Neural cell (in vitro differentiated cells): Measurements from ENCODE around the gene SPRYD3. TPM values are rescaled to one million over a fixed set of nuclear protein-coding genes. Genes with fewer than 3 reads are reported as not detected.

ENCODE experiments used
- H2AFZ ChIP-seq: fragments of 200-600, 300-800 bp; sonication (generic), shearing (Covaris generic); 2 replicates; pipeline ENCODE4 v1.6.0; 2014; ENCODE audit warnings: low read depth, mild to moderate bottlenecking, antibody characterized with exemption, low read length, moderate library complexity
- H3F3A ChIP-seq: fragments of 200-600 bp; shearing (Covaris generic); 2 replicates; pipeline ENCODE4 v1.6.1; 2016; ENCODE audit warnings: mild to moderate bottlenecking, moderate library complexity, mixed read lengths, antibody characterized with exemption, low read length; ENCODE audit not compliant: insufficient read depth, poor library complexity, severe bottlenecking
- H3K27ac ChIP-seq: fragments of 200-600, 300-800 bp; sonication (generic), shearing (Covaris generic); 2 replicates; pipeline ENCODE4 v1.5.1; 2014; ENCODE audit warnings: mild to moderate bottlenecking, low read length, moderate library complexity
- H3K27me3 ChIP-seq: fragments of 300-800, 200-600 bp; sonication (generic), shearing (Covaris generic); 2 replicates; pipeline ENCODE4 v1.6.0; 2014; ENCODE audit warnings: mild to moderate bottlenecking, low read depth, low read length, moderate library complexity; ENCODE audit not compliant: insufficient read depth
- H3K36me3 ChIP-seq: fragments of 300-800, 200-600 bp; sonication (generic), shearing (Covaris generic); 2 replicates; pipeline ENCODE4 v1.5.1; 2014; ENCODE audit warnings: mild to moderate bottlenecking, antibody characterized with exemption, low read length, moderate library complexity; ENCODE audit not compliant: insufficient read depth
- H3K4me2 ChIP-seq: fragments of 300-800, 200-600 bp; sonication (generic), shearing (Covaris generic); 2 replicates; pipeline ENCODE4 v1.6.0; 2014; ENCODE audit warnings: mild to moderate bottlenecking, low read length
- H3K4me3 ChIP-seq: fragments of 300-800, 200-600 bp; sonication (generic), shearing (Covaris generic); 2 replicates; pipeline ENCODE4 v1.5.1; 2014; ENCODE audit warnings: mild to moderate bottlenecking, low read length, moderate library complexity
- H3K79me2 ChIP-seq: fragments of 200-600 bp; shearing (Covaris generic); replicated peaks from 2 replicates; pipeline ENCODE4 v1.6.0; 2014; ENCODE audit warnings: mild to moderate bottlenecking, low read length, moderate library complexity; ENCODE audit not compliant: insufficient read depth
- H3K9ac ChIP-seq: fragments of 300-800, 200-600 bp; sonication (generic), shearing (Covaris generic); 2 replicates; pipeline ENCODE4 v1.6.1; 2016; ENCODE audit warnings: mild to moderate bottlenecking, low read length, mixed read lengths
- H3K9me2 ChIP-seq: fragments of 200-600 bp; shearing (Covaris generic); 2 replicates; pipeline ENCODE4 v1.6.1; 2016; ENCODE audit warnings: mild to moderate bottlenecking, low read length, mixed read lengths; ENCODE audit not compliant: insufficient read depth
- H3K9me3 ChIP-seq: fragments of 200-600, 300-800 bp; sonication (generic), shearing (Covaris generic); 2 replicates; pipeline ENCODE4 v1.6.1; 2016; ENCODE audit warnings: mild to moderate bottlenecking, mixed run types, low read length, moderate library complexity, mixed read lengths
- H4K20me1 ChIP-seq: fragments of 200-600 bp; shearing (Covaris generic); 2 replicates; pipeline ENCODE4 v1.6.1; 2016; ENCODE audit warnings: mild to moderate bottlenecking, mixed run types; ENCODE audit not compliant: insufficient read depth
- EP300 ChIP-seq: fragments of 450-650 bp; conservative IDR thresholded peaks from 2 replicates; pipeline ENCODE4 v1.6.1; 2014; ENCODE audit warnings: antibody characterized with exemption, mild to moderate bottlenecking, moderate library complexity; ENCODE audit not compliant: poor library complexity, severe bottlenecking
- EZH2 ChIP-seq: fragments of 200-600, 300-800 bp; shearing (Covaris generic), sonication (generic); IDR thresholded peaks from 2 replicates; pipeline ENCODE4 v1.6.1; 2014; ENCODE audit warnings: antibody characterized with exemption, low read length, borderline replicate concordance, mild to moderate bottlenecking; ENCODE audit not compliant: insufficient read depth, poor library complexity, severe bottlenecking
- MXI1 ChIP-seq: fragments of 450-650 bp; conservative IDR thresholded peaks from 2 replicates; pipeline ENCODE4 v1.6.1; 2014; ENCODE audit warnings: antibody characterized with exemption, mild to moderate bottlenecking; ENCODE audit not compliant: poor library complexity, severe bottlenecking
- POLR2AphosphoS5 ChIP-seq: IDR thresholded peaks from 2 replicates; pipeline ENCODE4 v1.6.1; 2012
- RAD21 ChIP-seq: fragments of 450-650 bp; conservative IDR thresholded peaks from 2 replicates; pipeline ENCODE4 v1.6.1; 2014; ENCODE audit warnings: antibody characterized with exemption, mild to moderate bottlenecking, moderate library complexity
- SMC3 ChIP-seq: fragments of 450-650 bp; conservative IDR thresholded peaks from 2 replicates; pipeline ENCODE4 v1.6.1; 2014; ENCODE audit warnings: antibody characterized with exemption, mild to moderate bottlenecking, moderate library complexity; ENCODE audit not compliant: poor library complexity
- TAF1 ChIP-seq: IDR thresholded peaks from 2 replicates; pipeline ENCODE4 v1.6.1; 2012; ENCODE audit warnings: low read depth
- polyA plus RNA-seq: library from polyadenylated mRNA; depleted of rRNA; stranded (reverse); fragments of >200 nt; gene quantifications from 2 replicates; pipeline ENCODE4 v1.2.3, GENCODE V29; 2014
- TF ChIP-seq, protein P1 (sequence below): fragments of 450-650 bp; IDR thresholded peaks from 2 replicates; pipeline ENCODE4 v1.5.1; 2014; ENCODE audit warnings: antibody characterized with exemption, mild to moderate bottlenecking, moderate library complexity; ENCODE audit not compliant: poor library complexity, severe bottlenecking
- TF ChIP-seq, protein P2 (sequence below): IDR thresholded peaks from 2 replicates; pipeline ENCODE4 v1.6.1; 2012; ENCODE audit warnings: borderline replicate concordance

The SPRYD3 gene
- polyA plus RNA-seq, 1 donor from 2014 or later: 20.8 TPM

DNA sequence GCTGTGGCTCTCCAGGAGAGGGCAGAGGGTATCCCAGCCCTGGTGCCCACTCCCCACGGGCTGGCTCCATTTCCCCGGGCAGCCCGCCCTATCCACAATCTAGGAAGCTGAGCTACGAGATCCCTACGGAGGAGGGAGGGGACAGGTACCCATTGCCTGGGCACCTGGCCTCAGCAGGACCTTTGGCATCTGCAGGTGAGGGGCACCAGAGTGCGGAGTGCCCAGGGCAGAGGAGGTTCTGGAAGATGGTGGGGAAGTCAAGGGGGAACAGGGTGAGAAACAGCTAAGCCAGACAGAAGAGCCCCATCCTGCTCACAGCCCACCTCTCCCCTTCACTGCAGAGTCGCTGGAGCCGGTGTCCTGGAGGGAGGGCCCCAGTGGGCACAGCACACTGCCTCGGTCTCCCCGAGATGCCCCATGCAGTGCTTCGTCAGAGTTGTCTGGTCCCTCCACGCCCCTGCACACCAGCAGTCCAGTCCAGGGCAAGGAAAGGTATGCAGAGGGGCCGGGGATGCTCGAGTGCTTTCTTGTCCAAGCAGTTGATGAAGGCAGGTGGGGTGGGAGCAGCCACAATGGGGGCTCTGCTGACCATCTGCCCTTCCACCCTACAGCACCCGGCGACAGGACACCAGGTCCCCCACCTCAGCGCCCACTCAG is 19.0 kb downstream of the SPRYD3 start:
- no peak overlapping the region for H3K27ac ChIP-seq
- no peaks in the 10 kb centered on the region for H3K79me2 ChIP-seq
- TF ChIP-seq, protein P1, sequence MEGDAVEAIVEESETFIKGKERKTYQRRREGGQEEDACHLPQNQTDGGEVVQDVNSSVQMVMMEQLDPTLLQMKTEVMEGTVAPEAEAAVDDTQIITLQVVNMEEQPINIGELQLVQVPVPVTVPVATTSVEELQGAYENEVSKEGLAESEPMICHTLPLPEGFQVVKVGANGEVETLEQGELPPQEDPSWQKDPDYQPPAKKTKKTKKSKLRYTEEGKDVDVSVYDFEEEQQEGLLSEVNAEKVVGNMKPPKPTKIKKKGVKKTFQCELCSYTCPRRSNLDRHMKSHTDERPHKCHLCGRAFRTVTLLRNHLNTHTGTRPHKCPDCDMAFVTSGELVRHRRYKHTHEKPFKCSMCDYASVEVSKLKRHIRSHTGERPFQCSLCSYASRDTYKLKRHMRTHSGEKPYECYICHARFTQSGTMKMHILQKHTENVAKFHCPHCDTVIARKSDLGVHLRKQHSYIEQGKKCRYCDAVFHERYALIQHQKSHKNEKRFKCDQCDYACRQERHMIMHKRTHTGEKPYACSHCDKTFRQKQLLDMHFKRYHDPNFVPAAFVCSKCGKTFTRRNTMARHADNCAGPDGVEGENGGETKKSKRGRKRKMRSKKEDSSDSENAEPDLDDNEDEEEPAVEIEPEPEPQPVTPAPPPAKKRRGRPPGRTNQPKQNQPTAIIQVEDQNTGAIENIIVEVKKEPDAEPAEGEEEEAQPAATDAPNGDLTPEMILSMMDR: no peak
- peak; percentile 10 for TF ChIP-seq POLR2AphosphoS5
- H2AFZ ChIP-seq: no peak overlapping the region
- H3K4me2 ChIP-seq: no peak overlapping the region
- no peaks in the 10 kb centered on the region for H3K9me2 ChIP-seq
- H3K27me3 ChIP-seq: no peaks in the 10 kb centered on the region
- H3F3A ChIP-seq: no peaks in the 10 kb centered on the region
- no peaks in the 10 kb centered on the region for H3K9me3 ChIP-seq
- H3K4me3 ChIP-seq: no peak overlapping the region
- H3K36me3 ChIP-seq: no peaks in the 10 kb centered on the region
- no peaks in the 10 kb centered on the region for H4K20me1 ChIP-seq
- no peak overlapping the region for H3K9ac ChIP-seq

DNA sequence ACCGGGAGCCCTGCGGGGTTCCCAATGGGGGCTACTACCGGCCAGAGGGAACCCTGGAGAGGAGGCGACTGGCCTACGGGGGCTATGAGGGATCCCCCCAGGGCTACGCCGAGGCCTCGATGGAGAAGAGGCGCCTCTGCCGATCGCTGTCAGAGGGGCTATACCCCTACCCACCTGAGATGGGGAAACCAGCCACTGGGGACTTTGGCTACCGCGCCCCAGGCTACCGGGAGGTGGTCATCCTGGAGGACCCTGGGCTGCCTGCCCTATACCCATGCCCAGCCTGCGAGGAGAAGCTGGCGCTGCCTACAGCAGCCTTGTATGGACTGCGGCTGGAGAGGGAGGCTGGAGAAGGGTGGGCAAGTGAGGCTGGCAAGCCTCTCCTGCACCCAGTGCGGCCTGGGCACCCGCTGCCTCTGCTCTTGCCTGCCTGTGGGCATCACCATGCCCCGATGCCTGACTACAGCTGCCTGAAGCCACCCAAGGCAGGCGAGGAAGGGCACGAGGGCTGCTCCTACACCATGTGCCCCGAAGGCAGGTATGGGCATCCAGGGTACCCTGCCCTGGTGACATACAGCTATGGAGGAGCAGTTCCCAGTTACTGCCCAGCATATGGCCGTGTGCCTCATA is 19.6 kb downstream of the SPRYD3 start:
- no peak overlapping the region for H3K9ac ChIP-seq
- no peaks in the 10 kb centered on the region for H3K9me3 ChIP-seq
- no peaks in the 10 kb centered on the region for H3K9me2 ChIP-seq
- H3K79me2 ChIP-seq: no peaks in the 10 kb centered on the region
- no peak overlapping the region for H2AFZ ChIP-seq
- H3F3A ChIP-seq: no peaks in the 10 kb centered on the region
- no peaks in the 10 kb centered on the region for H3K36me3 ChIP-seq
- H3K27me3 ChIP-seq: no peaks in the 10 kb centered on the region
- peak; percentile 5 for TF ChIP-seq POLR2AphosphoS5
- no peak for TF ChIP-seq EP300
- no peak overlapping the region for H3K27ac ChIP-seq
- no peak overlapping the region for H3K4me2 ChIP-seq
- no peaks in the 10 kb centered on the region for H4K20me1 ChIP-seq
- H3K4me3 ChIP-seq: no peak overlapping the region

DNA sequence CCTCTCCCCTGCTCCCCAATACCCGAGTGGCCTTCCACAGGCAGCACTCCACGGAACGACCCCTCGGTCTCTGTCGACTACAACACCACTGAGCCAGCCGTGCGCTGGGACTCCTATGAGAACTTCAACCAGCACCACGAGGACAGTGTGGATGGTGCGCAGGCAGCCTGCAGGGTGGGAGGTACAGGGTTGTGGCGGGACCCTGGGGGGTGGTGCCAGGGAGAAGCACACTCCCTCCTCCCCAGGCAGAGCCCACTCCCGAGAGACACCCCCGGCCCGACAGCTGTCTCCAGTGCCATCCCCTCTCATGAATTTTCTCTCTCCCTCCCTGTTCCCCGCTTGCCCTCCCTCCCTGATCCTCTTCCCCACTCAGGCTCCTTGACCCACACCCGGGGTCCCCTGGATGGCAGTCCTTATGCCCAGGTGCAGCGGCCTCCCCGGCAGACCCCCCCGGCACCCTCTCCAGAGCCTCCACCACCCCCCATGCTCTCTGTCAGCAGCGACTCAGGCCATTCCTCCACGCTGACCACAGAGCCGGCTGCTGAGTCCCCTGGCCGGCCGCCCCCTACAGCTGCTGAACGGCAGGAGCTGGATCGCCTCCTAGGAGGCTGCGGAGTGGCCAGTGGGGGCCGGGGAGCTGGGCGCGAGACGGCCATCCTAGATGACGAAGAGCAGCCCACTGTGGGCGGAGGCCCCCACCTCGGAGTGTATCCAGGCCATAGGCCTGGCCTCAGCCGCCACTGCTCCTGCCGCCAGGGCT is 20.3 kb downstream of the SPRYD3 start:
- Histone ChIP-seq H3K79me2 (no peaks in the 10 kb centered on the region), H3K9me3 (no peaks in the 10 kb centered on the region), H3K27me3 (no peaks in the 10 kb centered on the region), H3K27ac (no peak overlapping the region), H3K36me3 (no peaks in the 10 kb centered on the region), H2AFZ (no peak overlapping the region), H3K4me2 (no peak overlapping the region), H3F3A (no peaks in the 10 kb centered on the region), H4K20me1 (no peaks in the 10 kb centered on the region), H3K9ac (no peak overlapping the region), H3K9me2 (no peaks in the 10 kb centered on the region), H3K4me3 (no peak overlapping the region)
- TF ChIP-seq EP300 (no peak), MXI1 (no peak), POLR2AphosphoS5 (no peak), SMC3 (no peak), RAD21 (no peak), TAF1 (no peak), EZH2 (no peak)
- TF ChIP-seq, protein P2, sequence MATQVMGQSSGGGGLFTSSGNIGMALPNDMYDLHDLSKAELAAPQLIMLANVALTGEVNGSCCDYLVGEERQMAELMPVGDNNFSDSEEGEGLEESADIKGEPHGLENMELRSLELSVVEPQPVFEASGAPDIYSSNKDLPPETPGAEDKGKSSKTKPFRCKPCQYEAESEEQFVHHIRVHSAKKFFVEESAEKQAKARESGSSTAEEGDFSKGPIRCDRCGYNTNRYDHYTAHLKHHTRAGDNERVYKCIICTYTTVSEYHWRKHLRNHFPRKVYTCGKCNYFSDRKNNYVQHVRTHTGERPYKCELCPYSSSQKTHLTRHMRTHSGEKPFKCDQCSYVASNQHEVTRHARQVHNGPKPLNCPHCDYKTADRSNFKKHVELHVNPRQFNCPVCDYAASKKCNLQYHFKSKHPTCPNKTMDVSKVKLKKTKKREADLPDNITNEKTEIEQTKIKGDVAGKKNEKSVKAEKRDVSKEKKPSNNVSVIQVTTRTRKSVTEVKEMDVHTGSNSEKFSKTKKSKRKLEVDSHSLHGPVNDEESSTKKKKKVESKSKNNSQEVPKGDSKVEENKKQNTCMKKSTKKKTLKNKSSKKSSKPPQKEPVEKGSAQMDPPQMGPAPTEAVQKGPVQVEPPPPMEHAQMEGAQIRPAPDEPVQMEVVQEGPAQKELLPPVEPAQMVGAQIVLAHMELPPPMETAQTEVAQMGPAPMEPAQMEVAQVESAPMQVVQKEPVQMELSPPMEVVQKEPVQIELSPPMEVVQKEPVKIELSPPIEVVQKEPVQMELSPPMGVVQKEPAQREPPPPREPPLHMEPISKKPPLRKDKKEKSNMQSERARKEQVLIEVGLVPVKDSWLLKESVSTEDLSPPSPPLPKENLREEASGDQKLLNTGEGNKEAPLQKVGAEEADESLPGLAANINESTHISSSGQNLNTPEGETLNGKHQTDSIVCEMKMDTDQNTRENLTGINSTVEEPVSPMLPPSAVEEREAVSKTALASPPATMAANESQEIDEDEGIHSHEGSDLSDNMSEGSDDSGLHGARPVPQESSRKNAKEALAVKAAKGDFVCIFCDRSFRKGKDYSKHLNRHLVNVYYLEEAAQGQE: no peak
- TF ChIP-seq, protein P1: no peak
